SK-N-SH (cell line): ENCODE results near the gene PKN2. TPM values are rescaled to one million over a fixed set of nuclear protein-coding genes. Genes with fewer than 3 reads are reported as not detected.
A peak's percentile ranks its signal among the peaks of the same experiment; 100 is the strongest.

ENCODE experiments used
- CTCF ChIA-PET: fragments of 300-600, 350-600 bp; formaldehyde crosslinking; extraction: SDS; loops from one replicate; lab custom pipeline; 2021; lab: Yijun Ruan, JAX
- POLR2A ChIA-PET: fragments of 350-600 bp; sonication (Branson Sonifier 250); formaldehyde crosslinking; extraction: SDS; loops from one replicate; lab custom pipeline; 2020; ENCODE audit warnings: antibody characterized with exemption, inconsistent platforms; lab: Yijun Ruan, JAX
- DNase-seq: peaks from one replicate; pipeline ENCODE4 v3.0.0; 2012
- H2AFZ ChIP-seq: fragments of 200-600 bp; sonication (generic); 2 replicates; pipeline ENCODE4 v1.8.1; 2016; ENCODE audit warnings: antibody characterized with exemption, mild to moderate bottlenecking, low read depth
- H3F3A ChIP-seq: fragments of 200-600 bp; sonication (generic); replicated peaks from 2 replicates; pipeline ENCODE3; 2016; ENCODE audit warnings: antibody characterized with exemption, mild to moderate bottlenecking; ENCODE audit not compliant: insufficient read depth
- H3K27ac ChIP-seq, 2 experiments: fragments of 200-500 bp in 1 of 2; fragments of 200-600 bp in 1 of 2; sonication (Bioruptor generic) in 1 of 2; sonication (generic), shearing (Covaris generic) in 1 of 2; 2 replicates each; pipeline versions ENCODE4 v1.5.1 to v1.6.1; 2014 to 2016; ENCODE audit warnings: low read depth in 2 of 2, inconsistent platforms in 1 of 2, low read length in 1 of 2, mild to moderate bottlenecking in 1 of 2, mixed read lengths in 1 of 2
- H3K27me3 ChIP-seq: fragments of 200-600 bp; sonication (generic), shearing (Covaris generic); 2 replicates; pipeline ENCODE4 v1.6.1; 2016; ENCODE audit warnings: mixed run types; ENCODE audit not compliant: insufficient read depth
- H3K36me3 ChIP-seq, 2 experiments: fragments of 200-500 bp in 1 of 2; fragments of 200-600 bp in 1 of 2; sonication (Bioruptor generic) in 1 of 2; sonication (generic) in 1 of 2; replicated peaks in 1 of 2; 2 replicates each; pipeline versions ENCODE3 to v1.5.1; 2014 to 2016; ENCODE audit warnings: low read length in 1 of 2, mild to moderate bottlenecking in 1 of 2; ENCODE audit not compliant: insufficient read depth in 2 of 2, control insufficient read depth in 1 of 2
- H3K4me1 ChIP-seq, 2 experiments: fragments of 200-500 bp in 1 of 2; fragments of 200-600 bp in 1 of 2; sonication (Bioruptor generic) in 1 of 2; sonication (generic), shearing (Covaris generic) in 1 of 2; 2 replicates each; pipeline versions ENCODE4 v1.5.1 to v1.6.1; 2014 to 2016; ENCODE audit warnings: low read depth in 1 of 2, low read length in 1 of 2, mixed run types in 1 of 2; ENCODE audit not compliant: insufficient read depth in 2 of 2, control insufficient read depth in 1 of 2
- H3K4me2 ChIP-seq: fragments of 200-600 bp; sonication (generic), shearing (Covaris generic); 2 replicates; pipeline ENCODE4 v1.6.1; 2017; ENCODE audit warnings: mixed run types
- H3K4me3 ChIP-seq, 2 experiments: fragments of 200-500 bp in 1 of 2; fragments of 200-600 bp in 1 of 2; sonication (Bioruptor generic) in 1 of 2; sonication (generic), shearing (Covaris generic) in 1 of 2; 2 replicates each; pipeline versions ENCODE4 v1.5.1 to v1.8.1; 2014 to 2016; ENCODE audit warnings: low read depth in 2 of 2, inconsistent platforms in 1 of 2, low read length in 1 of 2, mild to moderate bottlenecking in 1 of 2, mixed read lengths in 1 of 2, moderate library complexity in 1 of 2
- H3K79me2 ChIP-seq: fragments of 200-600 bp; sonication (generic); 2 replicates; pipeline ENCODE4 v1.8.1; 2017; ENCODE audit warnings: mild to moderate bottlenecking; ENCODE audit not compliant: insufficient read depth
- H3K9ac ChIP-seq: fragments of 200-600 bp; sonication (generic); 2 replicates; pipeline ENCODE4 v1.6.1; 2017; ENCODE audit warnings: mixed run types
- H3K9me2 ChIP-seq: fragments of 200-600 bp; sonication (generic); 2 replicates; pipeline ENCODE4 v1.6.1; 2017; ENCODE audit warnings: mixed run types
- H3K9me3 ChIP-seq: fragments of 200-600 bp; sonication (generic); 2 replicates; pipeline ENCODE4 v1.6.1; 2017; ENCODE audit warnings: mixed run types, mild to moderate bottlenecking, moderate library complexity
- H4K20me1 ChIP-seq: fragments of 200-600 bp; sonication (generic); 2 replicates; pipeline ENCODE4 v1.6.1; 2017; ENCODE audit warnings: mild to moderate bottlenecking, mixed run types; ENCODE audit not compliant: insufficient read depth
- CHD2 ChIP-seq: fragments of 150-350 bp; IDR thresholded peaks from 2 replicates; pipeline ENCODE4 v1.6.1; 2018; ENCODE audit warnings: low read length; ENCODE audit not compliant: partially characterized antibody
- GABPA ChIP-seq: IDR thresholded peaks from 2 replicates; pipeline ENCODE4 v1.4.0; 2012; ENCODE audit warnings: low read depth, mild to moderate bottlenecking
- GATA2 ChIP-seq: sonication (generic); formaldehyde crosslinking; IDR thresholded peaks from 2 replicates; pipeline ENCODE4 v1.5.0; 2020; ENCODE audit warnings: mild to moderate bottlenecking, missing genetic modification reagents
- IRF3 ChIP-seq: fragments of 150-350 bp; IDR thresholded peaks from 2 replicates; pipeline ENCODE4 v1.6.1; 2016; ENCODE audit warnings: mild to moderate bottlenecking, low read depth, low read length
- JUND ChIP-seq: IDR thresholded peaks from 2 replicates; pipeline ENCODE4 v1.4.0; 2012
- PBX3 ChIP-seq: IDR thresholded peaks from 2 replicates; pipeline ENCODE4; 2012
- RAD21 ChIP-seq: IDR thresholded peaks from 2 replicates; pipeline ENCODE4 v1.6.1; 2012; ENCODE audit warnings: mild to moderate bottlenecking, low read length
- REST ChIP-seq: IDR thresholded peaks from 2 replicates; pipeline ENCODE4 v1.6.1; 2012; ENCODE audit warnings: mild to moderate bottlenecking, low read depth, low read length, moderate library complexity
- SIN3A ChIP-seq: IDR thresholded peaks from 2 replicates; pipeline ENCODE4 v1.6.1; 2012; ENCODE audit warnings: low read depth, mild to moderate bottlenecking, low read length, moderate library complexity, borderline replicate concordance
- SMC3 ChIP-seq: IDR thresholded peaks from 2 replicates; pipeline ENCODE4 v1.6.1; 2012; ENCODE audit warnings: low read depth, low read length, improper control_type of control experiment
- TAF1 ChIP-seq: IDR thresholded peaks from 2 replicates; pipeline ENCODE4 v1.6.1; 2012; ENCODE audit warnings: low read depth, mild to moderate bottlenecking, low read length, moderate library complexity, borderline replicate concordance
- TEAD4 ChIP-seq: IDR thresholded peaks from 2 replicates; pipeline ENCODE4 v1.4.0; 2012; ENCODE audit warnings: mild to moderate bottlenecking, borderline replicate concordance; ENCODE audit not compliant: insufficient read depth
- ZBTB33 ChIP-seq: IDR thresholded peaks from 2 replicates; pipeline ENCODE4 v1.4.0; 2012; ENCODE audit warnings: low read depth, borderline replicate concordance
- WGBS: methylation state at CpG from one replicate; pipeline ENCODE4 v1.1.6; 2017; ENCODE audit warnings: low lambda C conversion rate; 5-methylcytosine and 5-hydroxymethylcytosine counted together
- polyA plus RNA-seq, 3 experiments: library from polyadenylated mRNA; depleted of rRNA; stranded (reverse); fragments of >200 nt; gene quantifications; 2 replicates each; pipeline ENCODE4 v1.2.3, GENCODE V29; 2012

Gene PKN2
- polyA plus RNA-seq, 1 of the 3 experiments (the other 2 are of a cell fraction) = 6.8 TPM

- TF ChIP-seq PBX3 = no peak
- no peak for TF ChIP-seq REST
- no peak for TF ChIP-seq GABPA
Observed at GRCh38 chr1:88668405-88668804, 15.7 kb upstream of the PKN2 start (continued).

GRCh38 chr1:88670462-88670861 lies 13.6 kb upstream of the PKN2 start:
- Histone ChIP-seq H3K27ac (no peak overlapping the region), H3K9me3 (no peaks in the 10 kb centered on the region), H3K4me1 (no peaks in the 10 kb centered on the region), H3K9ac (no peak overlapping the region), H3K4me3 (no peak overlapping the region), H4K20me1 (no peaks in the 10 kb centered on the region), H3F3A (peaks cover 7% of the 10 kb centered on the region), H3K79me2 (no peaks in the 10 kb centered on the region)
- CTCF ChIA-PET = no interaction called here
- TF ChIP-seq REST = no peak
- TF ChIP-seq, all 33 proteins: peak for 0
- WGBS = 30% methylated on average over 3 of the region's 3 CpGs
- DNase-seq = no peak
- Histone ChIP-seq H3K27me3 (no peaks in the 10 kb centered on the region), H3K36me3 (no peaks in the 10 kb centered on the region), H3K4me2 (no peak overlapping the region), H3K9me2 (no peaks in the 10 kb centered on the region), H2AFZ (no peak overlapping the region)
- POLR2A ChIA-PET = no interaction called here

- Histone ChIP-seq H3K9ac (no peak overlapping the region), H3K36me3 (no peaks in the 10 kb centered on the region), H3K4me2 (no peak overlapping the region), H3K9me3 (no peaks in the 10 kb centered on the region), H3K27ac (no peak overlapping the region), H3K79me2 (no peaks in the 10 kb centered on the region), H3K9me2 (no peaks in the 10 kb centered on the region), H3K4me1 (no peaks in the 10 kb centered on the region), H3K4me3 (no peak overlapping the region), H2AFZ (peak overlapping the region; percentile 2; the same call in 1 of the 2 replicates), H3K27me3 (no peaks in the 10 kb centered on the region), H3F3A (peaks cover 7% of the 10 kb centered on the region), H4K20me1 (no peaks in the 10 kb centered on the region)
- no peak for DNase-seq
- ChIA-PET CTCF (interaction anchor here (1.0 kb wide), 1 partner anchor 18 kb away, joined by 4 read pairs; no protein-coding TSS in a partner anchor), POLR2A (no interaction called here)
- TF ChIP-seq RAD21 (no peak), SIN3A (no peak), SMC3 (no peak), TAF1 (no peak), CHD2 (no peak), ZBTB33 (no peak), GATA2 (no peak), JUND (no peak), IRF3 (no peak), TEAD4 (no peak)
Observed at GRCh38 chr1:88673446-88673845, 10.6 kb upstream of the PKN2 start.
